Measurements from ENCODE around the gene SKAP1. TPM values are rescaled to one million over a fixed set of nuclear protein-coding genes. Genes with fewer than 3 reads are reported as not detected.
"Not testable (repeated sequence)": the region's sequence is repeated elsewhere in the genome, so short reads cannot be mapped to it uniquely, and the experiment has no call there.

The SKAP1 gene
- total RNA-seq, 2 experiments from 2014 or later = 52.8 to 53.2 TPM

GRCh38 chr17:48427598-48427997, 2.4 kb downstream of the SKAP1 start:
- CTCF ChIA-PET = interaction anchor here (1.3 kb wide), 1 partner anchor 14 kb away, joined by 3 read pairs; no protein-coding TSS in a partner anchor
- POLR2A ChIA-PET = interaction anchor here (0.6 to 1.0 kb wide), 2 partner anchors 12 to 17 kb away, joined by 3 to 8 read pairs; no protein-coding TSS in a partner anchor

- POLR2A ChIA-PET = interaction anchor here (0.6 kb wide), 1 partner anchor 18 kb away, joined by 3 read pairs; no protein-coding TSS in a partner anchor
- CTCF ChIA-PET = interaction anchor here (0.7 kb wide), 1 partner anchor 10 kb away, joined by 3 read pairs; no protein-coding TSS in a partner anchor
These were observed 3.1 kb downstream of the SKAP1 start for GRCh38 chr17:48426761-48427500.

GRCh38 chr17:48426019-48426665, 3.9 kb downstream of the SKAP1 start:
- CTCF ChIA-PET = interaction anchor here (0.7 kb wide), 1 partner anchor 9 kb away, joined by 3 read pairs; no protein-coding TSS in a partner anchor
- POLR2A ChIA-PET = no interaction called here

- CTCF ChIA-PET = interaction anchor here (0.7 kb wide), 1 partner anchor 17 kb away, joined by 3 read pairs; no protein-coding TSS in a partner anchor
- POLR2A ChIA-PET = not testable (repeated sequence)
These were observed 8.0 kb downstream of the SKAP1 start for GRCh38 chr17:48422060-48422459.

- CTCF ChIA-PET = interaction anchor here (0.7 kb wide), 1 partner anchor 14 kb away, joined by 3 read pairs; no protein-coding TSS in a partner anchor
- POLR2A ChIA-PET = interaction anchor here (0.6 kb wide), 1 partner anchor 54 kb away, joined by 4 read pairs; no protein-coding TSS in a partner anchor
These were observed 9.2 kb downstream of the SKAP1 start for GRCh38 chr17:48420823-48421222.

- ChIA-PET CTCF (interaction anchor here (0.6 kb wide), 2 partner anchors 10 to 135 kb away, joined by 3 read pairs; no protein-coding TSS in a partner anchor), POLR2A (no interaction called here)
These were observed 13.0 kb downstream of the SKAP1 start for GRCh38 chr17:48416971-48417370.

- ChIA-PET POLR2A (no interaction called here), CTCF (interaction anchor here (1.0 kb wide), 1 partner anchor 14 kb away, joined by 3 read pairs; no protein-coding TSS in a partner anchor)
These were observed 16.2 kb downstream of the SKAP1 start for GRCh38 chr17:48413613-48414405.

GRCh38 chr17:48412841-48413240, 17.2 kb downstream of the SKAP1 start:
- ChIA-PET CTCF (interaction anchor here (0.8 to 1.0 kb wide), 2 partner anchors 46 to 60 kb away, joined by 3 to 4 read pairs; no protein-coding TSS in a partner anchor), POLR2A (interaction anchor here (0.7 kb wide), 1 partner anchor 147 kb away, joined by 3 read pairs; no protein-coding TSS in a partner anchor)

- CTCF ChIA-PET = interaction anchor here (0.6 to 2.5 kb wide), 2 partner anchors 28 to 46 kb away, joined by 5 to 7 read pairs; no protein-coding TSS in a partner anchor
These were observed 19.2 kb downstream of the SKAP1 start for GRCh38 chr17:48410821-48411220.

GRCh38 chr17:48409607-48410006, 20.4 kb downstream of the SKAP1 start:
- ChIA-PET CTCF (interaction anchor here (0.8 to 2.5 kb wide), 2 partner anchors 16 to 47 kb away, joined by 3 to 7 read pairs; no protein-coding TSS in a partner anchor), POLR2A (no interaction called here)

More at GRCh38 chr17:48410821-48411220, 19.2 kb downstream of the SKAP1 start:
- POLR2A ChIA-PET = interaction anchor here (0.6 kb wide), 1 partner anchor 96 kb away, joined by 4 read pairs; no protein-coding TSS in a partner anchor

- POLR2A ChIA-PET = no interaction called here
- CTCF ChIA-PET = no interaction called here
These were observed 23.0 kb downstream of the SKAP1 start for GRCh38 chr17:48406936-48407567.

GRCh38 chr17:48394821-48395220, 35.2 kb downstream of the SKAP1 start:
- ChIA-PET CTCF (no interaction called here), POLR2A (no interaction called here)

GRCh38 chr17:48393283-48393682, 36.7 kb downstream of the SKAP1 start:
- ChIA-PET POLR2A (no interaction called here), CTCF (interaction anchor here (0.6 to 1.2 kb wide), 2 partner anchors 44 to 46 kb away, joined by 3 to 4 read pairs; no protein-coding TSS in a partner anchor)

GRCh38 chr17:48392857-48393256, 37.2 kb downstream of the SKAP1 start:
- ChIA-PET POLR2A (no interaction called here), CTCF (interaction anchor here (0.5 to 1.8 kb wide), 3 partner anchors 46 to 1144 kb away, joined by 3 to 5 read pairs (median 3); no protein-coding TSS in a partner anchor)

GRCh38 chr17:48391444-48391843, 38.6 kb downstream of the SKAP1 start:
- CTCF ChIA-PET = interaction anchor here (0.6 to 1.8 kb wide), 4 partner anchors 9 to 68 kb away, joined by 3 to 5 read pairs (median 4); no protein-coding TSS in a partner anchor
- POLR2A ChIA-PET = interaction anchor here (0.5 to 0.6 kb wide), 2 partner anchors 11 to 114 kb away, joined by 3 read pairs; no protein-coding TSS in a partner anchor

GRCh38 chr17:48389903-48390302, 40.1 kb downstream of the SKAP1 start:
- CTCF ChIA-PET = interaction anchor here (1.4 kb wide), 1 partner anchor 50 kb away, joined by 4 read pairs; no protein-coding TSS in a partner anchor
- POLR2A ChIA-PET = no interaction called here

GRCh38 chr17:48388955-48389743, 40.9 kb downstream of the SKAP1 start:
- CTCF ChIA-PET = no interaction called here
- POLR2A ChIA-PET = no interaction called here
